Tibial nerve (tissue), 4 donors: ENCODE data around the gene FKBP10.

Experiments
- CTCF ChIP-seq, 5 experiments: fragments of 200-600 bp in 3 of 5; fragments of 450-650 bp in 2 of 5; sonication (generic) in 3 of 5; IDR thresholded peaks; one replicate each; pipeline ENCODE4 v1.5.1; 2016 to 2019; ENCODE audit warnings: antibody characterized with exemption in 5 of 5, mild to moderate bottlenecking in 3 of 5, moderate library complexity in 2 of 5
- EP300 ChIP-seq, 2 donors: sonication (generic); formaldehyde crosslinking; IDR thresholded peaks; one replicate each; pipeline ENCODE4 v1.6.1; 2017; ENCODE audit warnings: antibody characterized with exemption in 2 of 2, mild to moderate bottlenecking in 1 of 2
- POLR2A ChIP-seq, 2 donors: fragments of 450-650 bp; IDR thresholded peaks; one replicate each; pipeline ENCODE4 v1.6.1; 2017; ENCODE audit warnings: antibody characterized with exemption in 2 of 2, mild to moderate bottlenecking in 2 of 2, moderate library complexity in 2 of 2

GRCh38 chr17:41763327-41763726, 49.5 kb upstream of the FKBP10 start:
- no peak for TF ChIP-seq POLR2A (IDR thresholded peaks at IDR 0.05)
- no peak for TF ChIP-seq CTCF (IDR thresholded peaks at IDR 0.05)
- TF ChIP-seq EP300 (IDR thresholded peaks at IDR 0.05): no peak
